ENCODE data around the gene PLA2G12B.

DNA sequence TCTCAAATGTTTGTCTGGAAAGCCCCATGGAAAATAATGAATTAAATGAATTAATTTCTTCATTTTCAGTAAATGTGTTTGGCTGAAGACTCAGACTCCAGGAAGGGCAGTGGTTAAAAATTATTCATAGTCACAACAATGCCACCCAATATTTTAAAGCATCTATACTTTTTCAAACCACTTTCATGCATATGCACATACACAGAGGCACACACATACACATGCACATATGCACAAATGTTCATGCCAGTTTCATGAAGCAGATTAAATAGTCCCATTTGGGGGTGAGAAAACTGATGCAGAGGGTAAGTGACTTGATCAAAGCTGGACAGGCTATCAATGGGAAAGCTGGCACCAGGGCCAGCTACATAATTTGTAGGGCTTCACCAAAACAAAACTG, 1.4 kb upstream of the PLA2G12B start:
- TF ChIP-seq, protein P1, sequence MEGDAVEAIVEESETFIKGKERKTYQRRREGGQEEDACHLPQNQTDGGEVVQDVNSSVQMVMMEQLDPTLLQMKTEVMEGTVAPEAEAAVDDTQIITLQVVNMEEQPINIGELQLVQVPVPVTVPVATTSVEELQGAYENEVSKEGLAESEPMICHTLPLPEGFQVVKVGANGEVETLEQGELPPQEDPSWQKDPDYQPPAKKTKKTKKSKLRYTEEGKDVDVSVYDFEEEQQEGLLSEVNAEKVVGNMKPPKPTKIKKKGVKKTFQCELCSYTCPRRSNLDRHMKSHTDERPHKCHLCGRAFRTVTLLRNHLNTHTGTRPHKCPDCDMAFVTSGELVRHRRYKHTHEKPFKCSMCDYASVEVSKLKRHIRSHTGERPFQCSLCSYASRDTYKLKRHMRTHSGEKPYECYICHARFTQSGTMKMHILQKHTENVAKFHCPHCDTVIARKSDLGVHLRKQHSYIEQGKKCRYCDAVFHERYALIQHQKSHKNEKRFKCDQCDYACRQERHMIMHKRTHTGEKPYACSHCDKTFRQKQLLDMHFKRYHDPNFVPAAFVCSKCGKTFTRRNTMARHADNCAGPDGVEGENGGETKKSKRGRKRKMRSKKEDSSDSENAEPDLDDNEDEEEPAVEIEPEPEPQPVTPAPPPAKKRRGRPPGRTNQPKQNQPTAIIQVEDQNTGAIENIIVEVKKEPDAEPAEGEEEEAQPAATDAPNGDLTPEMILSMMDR (IDR thresholded peaks at IDR 0.05; ENCODE audit: insufficient read depth, low read depth, low read length): no peak
- no peak for TF ChIP-seq EZH2 (IDR thresholded peaks at IDR 0.05; ENCODE audit: insufficient read depth, low read length)

Data from astrocyte (in vitro differentiated cells and primary cell).